Activated naive CD4-positive, alpha-beta T cell treated with anti-CD3 and anti-CD28 coated beads, Interleukin-2, amount 10 ng/mL, durations not matched to agents 7 days and 5 days (primary cell): ENCODE results near the gene RHOH.
A peak's percentile ranks its signal among the peaks of the same experiment; 100 is the strongest.

ENCODE experiments used
- CTCF ChIA-PET: fragments of 350-600 bp; sonication (Branson Sonifier 250); formaldehyde crosslinking; loops from one replicate; lab custom pipeline; 2021; ENCODE audit warnings: antibody characterized with exemption; lab: Charles Lee
- DNase-seq: peaks from one replicate; pipeline ENCODE4 v3.0.0-alpha.2; 2020
- H3K27ac Mint-ChIP-seq: one replicate; pipeline ENCODE4 v1.8.0; 2021; ENCODE audit warnings: mild to moderate bottlenecking, moderate library complexity, mixed read lengths
- H3K27me3 Mint-ChIP-seq: one replicate; pipeline ENCODE4 v1.8.0; 2021; ENCODE audit warnings: mild to moderate bottlenecking, mixed read lengths
- H3K36me3 Mint-ChIP-seq: one replicate; pipeline ENCODE4 v1.8.0; 2021; ENCODE audit warnings: mixed read lengths
- H3K4me1 Mint-ChIP-seq: one replicate; pipeline ENCODE4 v1.8.0; 2021; ENCODE audit warnings: mixed read lengths
- H3K4me3 Mint-ChIP-seq: one replicate; pipeline ENCODE4 v1.8.0; 2021; ENCODE audit warnings: mild to moderate bottlenecking, moderate library complexity, mixed read lengths
- H3K9me3 Mint-ChIP-seq: one replicate; pipeline ENCODE4 v1.8.0; 2021; ENCODE audit warnings: mixed read lengths

The RHOH gene

DNA sequence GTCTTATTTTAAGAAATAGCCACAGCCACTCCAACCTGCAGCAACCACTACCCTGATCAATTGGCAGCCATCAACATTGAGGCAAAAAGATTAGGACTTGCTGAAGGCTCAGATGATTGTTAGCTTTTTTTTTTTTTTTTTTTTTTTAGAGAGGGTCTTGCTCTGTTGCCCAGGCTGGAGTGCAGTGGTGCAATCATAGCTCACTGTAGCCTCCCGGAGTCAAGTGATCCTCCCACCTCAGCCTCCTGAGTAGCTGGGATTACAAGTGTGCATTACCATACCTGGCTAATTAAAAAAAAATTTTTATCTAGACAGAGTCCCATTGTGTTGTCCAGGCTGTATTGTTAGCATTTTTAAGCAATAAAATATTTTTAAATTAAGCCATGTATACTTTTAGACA is 26.5 kb downstream of the RHOH start:
- Mint-ChIP-seq H3K9me3 (no peaks in the 10 kb centered on the region), H3K4me1 (peaks cover 92% of the 10 kb centered on the region), H3K36me3 (peaks cover 76% of the 10 kb centered on the region), H3K27ac (peak overlapping the region; percentile 73), H3K27me3 (no peaks in the 10 kb centered on the region), H3K4me3 (no peak overlapping the region)
- no peak for DNase-seq
- CTCF ChIA-PET, result interaction anchor here (1.7 kb wide), 1 partner anchor 60 kb away, joined by 3 read pairs; no protein-coding TSS in a partner anchor

DNA sequence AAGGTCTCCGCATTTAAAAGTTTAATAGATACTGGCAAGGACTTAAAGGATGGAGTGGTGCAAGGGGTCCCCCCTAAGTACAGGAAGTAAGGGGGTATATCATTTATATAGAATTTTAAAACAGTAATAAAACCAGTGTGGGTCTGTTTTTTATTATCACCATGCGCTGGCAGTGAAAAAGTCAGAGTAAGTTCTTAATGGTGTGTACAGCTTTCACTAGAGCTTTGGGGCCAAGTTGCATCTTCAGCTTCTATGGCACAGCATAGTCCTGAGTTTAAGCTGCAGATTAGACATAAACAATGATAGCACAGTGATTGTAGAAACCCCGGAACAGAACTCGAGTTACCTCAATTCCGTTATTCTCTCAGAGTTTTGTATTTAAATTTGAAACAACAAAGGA is 27.6 kb downstream of the RHOH start:
- H3K27me3 Mint-ChIP-seq, result no peaks in the 10 kb centered on the region
- H3K27ac Mint-ChIP-seq, result peak overlapping the region; percentile 86
- H3K4me3 Mint-ChIP-seq, result no peak overlapping the region
- peaks cover 92% of the 10 kb centered on the region for H3K4me1 Mint-ChIP-seq
- no peaks in the 10 kb centered on the region for H3K9me3 Mint-ChIP-seq
- no peak for DNase-seq
- CTCF ChIA-PET, result interaction anchor here (0.8 kb wide), 1 partner anchor 92 kb away, joined by 3 read pairs; no protein-coding TSS in a partner anchor
- peaks cover 80% of the 10 kb centered on the region for H3K36me3 Mint-ChIP-seq

DNA sequence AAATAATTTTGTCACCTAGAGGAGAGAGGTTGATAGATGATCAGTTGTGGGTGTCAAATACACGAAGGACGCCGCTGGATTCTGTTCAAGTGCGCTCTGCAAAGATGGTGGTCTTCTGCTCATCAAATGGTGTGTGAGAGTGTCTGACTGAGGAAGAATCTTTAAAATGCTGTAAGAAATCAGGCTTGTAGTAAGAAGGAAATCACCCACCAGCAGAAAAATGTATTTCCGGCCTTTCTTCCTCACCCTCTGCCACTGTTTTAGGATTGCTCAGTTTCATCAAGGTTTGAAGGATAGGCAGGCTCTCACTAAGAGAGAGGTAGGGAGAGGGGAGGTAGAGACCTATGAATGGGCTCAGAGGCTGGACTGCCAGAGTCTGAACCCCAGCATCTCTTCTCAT is 28.7 kb downstream of the RHOH start:
- Mint-ChIP-seq H3K36me3 (peaks cover 73% of the 10 kb centered on the region), H3K27ac (peak overlapping the region; percentile 86), H3K4me1 (peaks cover 92% of the 10 kb centered on the region), H3K27me3 (no peaks in the 10 kb centered on the region), H3K9me3 (no peaks in the 10 kb centered on the region), H3K4me3 (peak overlapping the region; percentile 52)
- CTCF ChIA-PET, result interaction anchor here (0.7 to 2.5 kb wide), 2 partner anchors 76 to 84 kb away, joined by 3 to 10 read pairs; no protein-coding TSS in a partner anchor
- DNase-seq, result no peak

DNA sequence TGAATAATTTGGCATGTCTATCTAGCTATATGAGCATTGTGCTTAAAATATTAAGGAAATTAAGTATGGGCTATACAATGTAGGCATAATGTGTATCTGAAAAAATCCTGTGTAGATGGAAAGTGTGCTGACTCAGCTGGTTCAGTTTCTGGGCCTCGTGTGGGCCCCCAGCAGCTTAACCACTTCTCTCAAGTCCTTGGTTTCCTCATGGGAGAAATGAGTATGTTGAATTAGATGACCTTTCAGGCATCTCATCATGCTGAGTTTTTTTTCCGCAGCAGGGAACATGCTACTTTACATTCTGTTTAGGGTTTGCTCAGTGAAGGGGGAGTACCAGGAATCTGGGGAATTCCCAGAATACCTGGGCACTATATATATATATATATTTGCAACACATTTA is 30.5 kb downstream of the RHOH start:
- no peaks in the 10 kb centered on the region for H3K27me3 Mint-ChIP-seq
- H3K4me1 Mint-ChIP-seq, result peaks cover 92% of the 10 kb centered on the region
- H3K4me3 Mint-ChIP-seq, result peak overlapping the region; percentile 47
- CTCF ChIA-PET, result interaction anchor here (1.1 to 2.5 kb wide), 7 partner anchors 10 to 90 kb away, joined by 3 to 10 read pairs (median 3); no protein-coding TSS in a partner anchor
- peak overlapping the region; percentile 86 for H3K27ac Mint-ChIP-seq
- H3K36me3 Mint-ChIP-seq, result peaks cover 72% of the 10 kb centered on the region
- DNase-seq, result no peak
- no peaks in the 10 kb centered on the region for H3K9me3 Mint-ChIP-seq

DNA sequence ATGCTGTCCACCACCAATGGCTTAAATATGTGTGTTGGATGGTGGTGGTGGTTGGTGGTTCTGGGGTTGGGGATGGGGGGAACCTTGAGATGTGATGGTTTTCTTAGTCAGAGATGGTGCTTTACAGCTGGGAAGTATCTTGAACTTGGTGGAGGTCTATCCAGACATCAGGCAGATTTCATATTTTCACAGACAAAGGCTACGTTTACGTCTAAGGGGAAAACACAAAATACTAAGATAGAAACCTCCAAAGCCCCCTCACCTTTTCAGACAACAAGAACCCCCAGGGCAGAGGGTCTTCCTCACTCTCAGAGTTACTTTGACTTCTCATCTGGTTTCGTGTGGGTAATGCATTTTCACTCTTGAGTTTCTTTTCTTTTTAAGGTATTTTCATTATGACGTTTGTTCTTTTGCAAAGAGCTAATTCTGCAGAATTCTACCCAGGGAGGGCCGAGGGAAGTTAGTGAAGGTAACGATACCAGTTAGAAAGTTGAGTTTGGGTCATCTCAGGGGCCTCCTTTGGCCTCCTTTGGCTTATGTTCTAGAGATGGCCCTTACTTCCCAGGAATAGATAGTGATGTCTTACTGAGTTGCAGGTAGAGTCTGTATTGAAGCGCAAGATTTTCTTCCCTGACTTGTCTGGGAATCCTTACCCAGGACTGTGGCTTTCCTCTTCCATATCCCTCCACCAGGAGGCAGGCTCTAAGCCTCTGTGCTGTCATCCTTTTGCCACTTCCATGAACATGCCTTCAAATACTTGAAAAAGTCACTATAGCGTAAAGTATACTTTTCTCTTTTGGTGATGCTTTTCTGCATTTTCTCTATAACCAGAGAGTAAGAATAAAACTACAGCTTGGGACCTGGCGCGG is 31.9 kb downstream of the RHOH start:
- peak overlapping the region; percentile 49 for H3K4me3 Mint-ChIP-seq
- peaks cover 75% of the 10 kb centered on the region for H3K36me3 Mint-ChIP-seq
- H3K27ac Mint-ChIP-seq, result peak overlapping the region; percentile 93
- no peaks in the 10 kb centered on the region for H3K27me3 Mint-ChIP-seq
- peaks cover 4% of the 10 kb centered on the region for H3K9me3 Mint-ChIP-seq
- CTCF ChIA-PET, result interaction anchor here (0.7 to 2.9 kb wide), 10 partner anchors 9 to 88 kb away, joined by 3 to 10 read pairs (median 4); no protein-coding TSS in a partner anchor
- no peak for DNase-seq
- H3K4me1 Mint-ChIP-seq, result peaks cover 95% of the 10 kb centered on the region

DNA sequence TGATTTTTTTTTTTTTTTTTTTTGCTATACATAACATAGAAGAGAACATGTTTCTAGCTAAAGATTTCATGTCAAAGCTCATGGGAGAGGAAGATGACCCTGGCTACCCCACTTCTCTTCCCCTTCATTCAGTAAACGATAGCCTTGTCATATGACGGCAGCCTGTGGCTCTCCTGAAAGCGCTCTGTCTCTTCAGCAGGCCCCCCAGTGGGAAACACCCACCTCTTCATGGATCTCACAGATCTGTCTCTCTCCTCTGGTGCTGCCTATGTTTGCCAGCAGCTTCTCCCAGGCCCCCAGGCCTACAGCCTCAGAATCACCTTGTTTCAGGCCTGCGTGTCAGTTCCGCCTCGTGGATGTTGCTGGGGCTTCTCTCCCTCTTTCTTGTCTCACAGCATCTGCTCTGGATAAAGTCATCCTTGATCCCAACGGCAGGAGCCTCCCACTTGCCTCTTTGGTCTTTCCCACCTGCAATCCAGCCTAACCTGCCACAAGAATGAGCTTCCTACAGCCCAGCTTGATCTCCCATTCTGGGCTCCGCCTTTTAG is 34.6 kb downstream of the RHOH start:
- H3K27ac Mint-ChIP-seq, result peak overlapping the region; percentile 93
- H3K9me3 Mint-ChIP-seq, result peaks cover 4% of the 10 kb centered on the region
- peaks cover 71% of the 10 kb centered on the region for H3K36me3 Mint-ChIP-seq
- CTCF ChIA-PET, result interaction anchor here (0.7 to 1.9 kb wide), 12 partner anchors 9 to 88 kb away, joined by 3 to 6 read pairs (median 4); no protein-coding TSS in a partner anchor
- H3K27me3 Mint-ChIP-seq, result no peaks in the 10 kb centered on the region
- DNase-seq, result no peak
- peak overlapping the region; percentile 72 for H3K4me3 Mint-ChIP-seq
- H3K4me1 Mint-ChIP-seq, result peaks cover 93% of the 10 kb centered on the region

DNA sequence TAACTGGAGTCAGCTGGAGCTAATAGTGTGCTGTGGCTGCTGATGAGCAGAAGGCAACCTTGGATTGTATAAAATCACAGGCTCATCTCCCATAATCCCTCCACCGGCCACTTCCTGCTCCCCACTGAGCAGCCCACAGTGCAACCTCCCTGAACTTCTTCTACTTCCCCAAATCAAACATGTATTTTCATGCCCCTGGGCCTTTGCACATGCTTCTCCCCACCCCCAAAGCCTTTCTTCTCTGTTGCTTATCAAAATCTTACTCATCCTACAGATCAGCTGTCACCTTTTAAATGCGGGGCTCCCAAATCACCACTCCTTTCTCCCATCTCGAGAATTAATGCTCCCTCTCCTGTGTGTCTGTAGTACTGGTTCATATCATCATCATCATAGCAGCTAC is 35.8 kb downstream of the RHOH start:
- H3K27ac Mint-ChIP-seq, result peak overlapping the region; percentile 93

DNA sequence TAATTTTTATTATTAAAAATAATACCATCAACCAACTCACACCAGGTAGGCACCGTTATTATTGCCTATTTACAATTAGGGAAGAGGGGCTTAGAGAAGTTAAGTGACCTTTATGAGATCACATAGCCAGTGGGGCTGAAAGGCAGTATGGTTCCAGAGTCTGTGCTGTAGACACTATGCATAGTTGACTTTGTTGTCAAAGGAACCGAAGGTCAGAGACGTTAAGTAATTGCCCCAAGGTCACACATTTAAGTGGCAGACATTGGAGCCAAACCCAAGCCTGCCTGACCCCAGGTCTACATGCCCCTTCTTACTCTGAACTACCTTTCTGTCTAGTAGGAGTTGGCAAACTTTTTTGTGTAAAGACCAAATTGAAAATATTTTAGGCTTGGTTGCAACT is 36.4 kb downstream of the RHOH start:
- H3K27me3 Mint-ChIP-seq, result no peaks in the 10 kb centered on the region
- CTCF ChIA-PET, result interaction anchor here (0.7 kb wide), 1 partner anchor 66 kb away, joined by 3 read pairs; no protein-coding TSS in a partner anchor
- peaks cover 4% of the 10 kb centered on the region for H3K9me3 Mint-ChIP-seq
- no peak for DNase-seq
- H3K27ac Mint-ChIP-seq, result no peak overlapping the region
- H3K36me3 Mint-ChIP-seq, result peaks cover 76% of the 10 kb centered on the region
- H3K4me3 Mint-ChIP-seq, result no peak overlapping the region
- H3K4me1 Mint-ChIP-seq, result peaks cover 95% of the 10 kb centered on the region

More for the DNA sequence above, 35.8 kb downstream of the RHOH start:
- Mint-ChIP-seq H3K4me1 (peaks cover 93% of the 10 kb centered on the region), H3K36me3 (peaks cover 72% of the 10 kb centered on the region), H3K4me3 (peak overlapping the region; percentile 27), H3K9me3 (peaks cover 4% of the 10 kb centered on the region), H3K27me3 (no peaks in the 10 kb centered on the region)
- CTCF ChIA-PET, result interaction anchor here (0.7 kb wide), 1 partner anchor 66 kb away, joined by 3 read pairs; no protein-coding TSS in a partner anchor
- DNase-seq, result no peak

DNA sequence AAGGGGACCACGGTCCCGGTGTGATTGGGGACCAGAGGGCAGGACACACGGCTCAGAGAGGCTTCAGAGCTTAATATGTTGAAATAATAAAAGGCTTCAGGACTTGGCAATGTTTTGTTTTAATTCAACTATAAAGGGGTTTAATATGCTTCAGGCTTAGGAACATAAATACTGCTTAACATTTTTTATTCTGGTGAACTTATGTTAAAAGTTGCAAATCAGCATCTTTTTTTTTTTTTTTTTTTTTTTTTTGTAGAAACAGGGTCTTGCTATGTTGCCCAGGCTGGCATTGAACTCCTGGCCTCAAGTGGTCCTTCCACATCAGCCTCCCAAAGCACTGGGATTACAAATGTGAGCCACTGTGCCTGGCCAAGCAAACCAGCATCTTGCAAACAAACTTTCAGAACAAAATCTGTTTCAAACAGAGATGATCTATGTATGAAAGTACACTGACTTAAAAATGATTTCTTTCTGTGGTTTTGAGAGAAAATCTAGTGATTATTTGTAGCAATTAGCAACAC is 37.7 kb downstream of the RHOH start:
- H3K36me3 Mint-ChIP-seq, result peaks cover 75% of the 10 kb centered on the region
- H3K27me3 Mint-ChIP-seq, result no peaks in the 10 kb centered on the region
- H3K4me3 Mint-ChIP-seq, result peak overlapping the region; percentile 26
- CTCF ChIA-PET, result no interaction called here
- H3K27ac Mint-ChIP-seq, result peak overlapping the region; percentile 82
- H3K4me1 Mint-ChIP-seq, result peaks cover 95% of the 10 kb centered on the region
- no peak for DNase-seq
- H3K9me3 Mint-ChIP-seq, result peaks cover 4% of the 10 kb centered on the region

DNA sequence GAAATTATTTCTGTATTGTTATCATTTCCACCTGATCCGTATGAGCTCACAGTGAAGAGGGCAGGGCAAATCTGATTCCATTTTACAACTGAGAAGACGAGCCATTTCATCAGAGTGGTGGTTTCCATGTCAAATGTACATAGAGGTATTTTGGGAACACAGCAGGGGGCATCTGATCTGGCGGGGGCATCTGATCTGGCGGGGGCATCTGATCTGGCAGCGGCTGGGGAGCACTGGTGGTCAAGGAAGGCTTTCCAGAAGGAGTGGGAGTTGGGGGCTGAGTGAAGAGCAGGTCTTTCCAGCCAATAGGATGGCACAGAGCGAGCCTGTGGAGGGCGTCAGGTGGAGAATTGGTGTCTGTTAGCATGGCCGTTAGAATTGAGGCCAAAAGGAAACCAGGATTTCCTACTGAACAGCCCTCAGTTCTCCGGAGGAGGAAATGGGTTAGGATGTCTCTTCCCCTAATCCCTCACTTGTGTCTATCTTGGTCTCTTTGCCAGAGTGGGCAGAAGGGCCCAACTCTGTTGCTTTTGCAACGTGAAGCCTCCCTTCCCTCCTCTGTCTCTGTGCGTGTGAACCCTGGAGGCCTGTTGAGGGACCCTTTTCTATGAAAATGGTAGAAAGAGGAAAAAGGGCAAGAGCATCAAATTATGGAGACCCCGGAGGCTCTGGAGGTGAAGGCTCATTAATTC is 41.3 kb downstream of the RHOH start:
- Mint-ChIP-seq H3K27me3 (no peaks in the 10 kb centered on the region), H3K4me1 (peaks cover 95% of the 10 kb centered on the region), H3K9me3 (no peaks in the 10 kb centered on the region), H3K4me3 (peak overlapping the region; percentile 71), H3K36me3 (peaks cover 79% of the 10 kb centered on the region), H3K27ac (peak overlapping the region; percentile 86)
- no peak for DNase-seq
- CTCF ChIA-PET, result interaction anchor here (0.7 to 1.7 kb wide), 6 partner anchors 8 to 43 kb away, joined by 3 to 6 read pairs (median 4); no protein-coding TSS in a partner anchor

DNA sequence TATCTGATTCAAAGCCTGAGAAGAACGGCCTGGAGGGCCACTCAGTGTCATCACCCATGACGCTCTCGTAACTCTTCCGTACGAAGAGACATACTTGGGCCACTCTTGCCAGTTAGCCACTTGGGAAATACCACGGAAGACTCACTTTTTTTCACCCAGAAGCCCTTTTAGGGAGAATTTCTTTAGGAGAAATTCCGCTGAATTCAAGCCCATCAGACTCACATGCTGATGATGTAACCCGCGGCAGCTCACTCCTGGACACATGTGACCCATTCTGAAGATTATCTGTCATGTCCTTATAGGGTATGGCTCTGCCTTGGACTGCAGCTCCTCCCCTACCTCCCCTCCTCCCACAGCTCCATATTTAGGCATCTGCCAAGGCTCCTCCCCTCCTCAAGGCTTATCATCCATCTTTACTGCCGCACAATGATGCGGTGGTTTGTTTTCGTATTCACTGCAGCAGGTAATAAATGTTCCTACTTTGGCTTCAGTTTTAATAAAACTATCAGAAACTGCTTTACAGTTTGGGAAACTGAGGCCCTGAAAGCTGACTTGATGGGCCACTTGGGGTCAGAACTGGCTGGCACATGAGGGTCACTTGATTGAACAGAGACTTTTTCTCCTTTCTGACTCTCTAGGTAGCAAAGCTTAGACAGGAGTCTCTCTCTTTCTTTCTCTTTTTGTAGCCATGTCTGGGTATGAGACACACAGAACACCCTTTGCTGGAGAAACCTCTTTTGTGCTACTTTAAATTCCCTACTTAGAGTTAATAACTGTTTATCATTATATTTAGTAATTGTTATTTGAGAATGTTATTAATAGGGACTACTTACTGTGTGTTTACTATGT is 42.1 kb downstream of the RHOH start:
- peak; percentile 85 for DNase-seq
- CTCF ChIA-PET, result interaction anchor here (1.0 to 1.7 kb wide), 3 partner anchors 8 to 34 kb away, joined by 3 to 5 read pairs (median 3); no protein-coding TSS in a partner anchor
- Mint-ChIP-seq H3K27ac (peak overlapping the region; percentile 86), H3K4me1 (peaks cover 97% of the 10 kb centered on the region), H3K36me3 (peaks cover 81% of the 10 kb centered on the region), H3K27me3 (no peaks in the 10 kb centered on the region), H3K4me3 (peak overlapping the region; percentile 71), H3K9me3 (no peaks in the 10 kb centered on the region)

DNA sequence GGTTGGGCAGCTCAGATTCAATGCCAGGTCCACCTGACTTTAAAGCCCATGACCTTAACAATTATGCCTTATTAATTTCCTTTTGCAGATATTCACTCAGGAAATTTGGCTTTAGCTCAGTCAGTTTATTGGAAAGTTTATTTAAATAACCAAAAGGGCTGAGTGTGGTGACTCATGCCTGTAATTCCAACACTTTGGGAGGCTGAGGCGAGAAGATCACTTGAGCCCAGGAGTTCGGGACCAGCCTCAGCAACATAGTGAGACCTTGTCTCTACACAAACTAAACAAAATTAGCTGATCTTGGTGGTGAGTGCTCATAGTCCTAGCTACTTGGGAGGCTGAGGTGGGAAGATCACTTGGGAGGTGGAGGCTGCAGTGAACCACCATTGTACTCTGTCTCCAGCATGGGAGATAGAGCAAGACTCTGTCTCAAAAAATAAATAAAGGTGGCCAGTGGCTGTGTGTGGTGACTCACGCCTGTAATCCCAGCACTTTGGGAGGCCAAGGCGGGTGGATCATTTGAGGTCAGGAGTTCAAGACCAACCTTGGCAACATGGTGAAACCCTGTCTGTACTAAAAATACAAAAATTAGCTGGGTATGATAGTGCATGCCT is 43.3 kb downstream of the RHOH start:
- CTCF ChIA-PET, result interaction anchor here (1.1 to 1.7 kb wide), 3 partner anchors 9 to 77 kb away, joined by 3 to 5 read pairs (median 4); no protein-coding TSS in a partner anchor
- no peak for DNase-seq
- Mint-ChIP-seq H3K27me3 (no peaks in the 10 kb centered on the region), H3K4me3 (peak overlapping the region; percentile 36), H3K36me3 (peaks cover 79% of the 10 kb centered on the region), H3K9me3 (no peaks in the 10 kb centered on the region), H3K4me1 (peaks cover 97% of the 10 kb centered on the region), H3K27ac (peak overlapping the region; percentile 86)
